IPS DF 4.7 (cell line): ENCODE data around the gene MRPS6.

ENCODE experiments used
- DNase-seq: peaks from one replicate; pipeline ENCODE4 v3.0.0-alpha.2; 2013; ENCODE audit warnings: low spot score; ENCODE audit errors: extremely low read depth

Gene MRPS6

GRCh38 chr21:34073032-34073748, at the start of gene MRPS6, which contains the start of gene SLC5A3:
MRPS6 (plus strand) TSS chr21:34073578; CDS start chr21:34073701, 123 bp downstream.
SLC5A3 (plus strand) TSS chr21:34073578; CDS start chr21:34095199, 21,621 bp downstream.
- peak; percentile 25 for DNase-seq

GRCh38 chr21:34023691-34024373, 49.5 kb upstream of the MRPS6 start:
- no peak for DNase-seq

GRCh38 chr21:34024374-34024693, 49.0 kb upstream of the MRPS6 start:
- DNase-seq = no peak

- DNase-seq = no peak
Measured at GRCh38 chr21:34027721-34028461, 45.5 kb upstream of the MRPS6 start.

GRCh38 chr21:34029743-34030528, 43.4 kb upstream of the MRPS6 start:
- peak; percentile 76 for DNase-seq

GRCh38 chr21:34031835-34032370, 41.5 kb upstream of the MRPS6 start:
- no peak for DNase-seq

GRCh38 chr21:34034369-34035014, 38.9 kb upstream of the MRPS6 start:
- DNase-seq = no peak

- no peak for DNase-seq
Measured at GRCh38 chr21:34035619-34036354, 37.6 kb upstream of the MRPS6 start.

- no peak for DNase-seq
Measured at GRCh38 chr21:34037009-34037795, 36.2 kb upstream of the MRPS6 start.

GRCh38 chr21:34039678-34040382, 33.5 kb upstream of the MRPS6 start:
- no peak for DNase-seq

- no peak for DNase-seq
Measured at GRCh38 chr21:34042735-34043134, 30.6 kb upstream of the MRPS6 start.

GRCh38 chr21:34043333-34043732, 30.0 kb upstream of the MRPS6 start:
- no peak for DNase-seq

- DNase-seq = no peak
Measured at GRCh38 chr21:34046917-34047316, 26.5 kb upstream of the MRPS6 start.

GRCh38 chr21:34047835-34048234, 25.5 kb upstream of the MRPS6 start:
- DNase-seq = no peak

- no peak for DNase-seq
Measured at GRCh38 chr21:34052171-34052570, 21.2 kb upstream of the MRPS6 start.

GRCh38 chr21:34054259-34054658, 19.1 kb upstream of the MRPS6 start:
- no peak for DNase-seq

- no peak for DNase-seq
Measured at GRCh38 chr21:34055615-34056014, 17.8 kb upstream of the MRPS6 start.

GRCh38 chr21:34061983-34062382, 11.4 kb upstream of the MRPS6 start:
- no peak for DNase-seq

GRCh38 chr21:34065027-34065426, 8.4 kb upstream of the MRPS6 start:
- no peak for DNase-seq
